Gastroesophageal sphincter (tissue), 3 donors: Measurements from ENCODE around the gene NCOA6.

Source experiments
- POLR2A ChIP-seq, 2 donors: fragments of 450-650 bp; IDR thresholded peaks; one replicate each; pipeline ENCODE4 v1.6.1; 2017; ENCODE audit warnings: antibody characterized with exemption in 2 of 2, mild to moderate bottlenecking in 2 of 2, moderate library complexity in 1 of 2
- TF ChIP-seq, protein P1 (sequence below), 4 experiments: fragments of 200-600 bp in 2 of 4; fragments of 450-650 bp in 2 of 4; sonication (generic) in 1 of 4; IDR thresholded peaks; one replicate each; pipeline ENCODE4 v1.5.1; 2017 to 2019; ENCODE audit warnings: antibody characterized with exemption in 4 of 4, mild to moderate bottlenecking in 2 of 4, moderate library complexity in 2 of 4

DNA sequence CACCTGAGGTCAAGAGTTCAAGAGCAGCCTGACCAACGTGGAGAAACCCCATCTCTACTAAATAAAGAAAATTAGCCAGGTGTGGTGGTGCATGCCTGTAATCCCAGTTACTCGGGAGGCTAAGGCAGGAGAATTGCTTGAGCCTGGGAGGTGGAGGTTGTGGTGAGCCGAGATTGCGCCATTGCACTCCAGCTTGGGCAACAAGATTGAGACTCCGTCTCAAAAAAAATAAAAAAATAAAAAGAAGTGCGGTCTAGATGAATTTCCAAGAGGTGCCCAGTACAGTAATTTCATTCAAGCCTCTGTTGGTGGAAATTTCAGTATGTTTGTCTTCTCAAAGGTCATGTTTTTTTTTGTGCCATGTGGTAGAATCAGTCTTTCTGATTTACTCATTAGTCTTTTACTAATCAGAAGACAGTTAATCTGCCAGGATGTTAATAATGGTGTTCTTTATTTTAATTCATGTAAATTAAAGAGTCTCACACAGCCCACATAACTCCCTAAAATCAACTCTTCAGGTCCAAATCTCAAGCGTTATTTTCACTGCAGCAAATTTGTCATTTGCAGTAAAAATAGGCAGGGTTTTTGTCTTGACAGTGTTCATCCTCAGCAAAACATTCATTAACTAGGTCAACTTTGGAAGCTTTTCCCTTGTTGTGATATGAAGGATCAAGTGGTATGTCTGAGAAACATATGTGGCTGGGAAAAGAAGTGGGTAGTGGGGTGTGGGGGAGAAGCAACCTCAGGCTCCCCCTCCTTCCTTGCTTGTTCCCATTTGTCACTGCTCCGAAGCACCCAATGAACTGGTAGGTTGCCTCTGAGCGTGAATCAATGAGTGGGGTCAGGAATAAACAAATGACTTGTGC, 108.0 kb downstream of the NCOA6 start:
- TF ChIP-seq POLR2A (IDR thresholded peaks at IDR 0.05), result no peak
- TF ChIP-seq, protein P1, sequence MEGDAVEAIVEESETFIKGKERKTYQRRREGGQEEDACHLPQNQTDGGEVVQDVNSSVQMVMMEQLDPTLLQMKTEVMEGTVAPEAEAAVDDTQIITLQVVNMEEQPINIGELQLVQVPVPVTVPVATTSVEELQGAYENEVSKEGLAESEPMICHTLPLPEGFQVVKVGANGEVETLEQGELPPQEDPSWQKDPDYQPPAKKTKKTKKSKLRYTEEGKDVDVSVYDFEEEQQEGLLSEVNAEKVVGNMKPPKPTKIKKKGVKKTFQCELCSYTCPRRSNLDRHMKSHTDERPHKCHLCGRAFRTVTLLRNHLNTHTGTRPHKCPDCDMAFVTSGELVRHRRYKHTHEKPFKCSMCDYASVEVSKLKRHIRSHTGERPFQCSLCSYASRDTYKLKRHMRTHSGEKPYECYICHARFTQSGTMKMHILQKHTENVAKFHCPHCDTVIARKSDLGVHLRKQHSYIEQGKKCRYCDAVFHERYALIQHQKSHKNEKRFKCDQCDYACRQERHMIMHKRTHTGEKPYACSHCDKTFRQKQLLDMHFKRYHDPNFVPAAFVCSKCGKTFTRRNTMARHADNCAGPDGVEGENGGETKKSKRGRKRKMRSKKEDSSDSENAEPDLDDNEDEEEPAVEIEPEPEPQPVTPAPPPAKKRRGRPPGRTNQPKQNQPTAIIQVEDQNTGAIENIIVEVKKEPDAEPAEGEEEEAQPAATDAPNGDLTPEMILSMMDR (IDR thresholded peaks at IDR 0.05), result no peak
